ENCODE data around the gene S100A3.
A peak's percentile ranks its signal among the peaks of the same experiment; 100 is the strongest.
"Not testable (repeated sequence)": the region's sequence is repeated elsewhere in the genome, so short reads cannot be mapped to it uniquely, and the experiment has no call there.

S100A3 gene

DNA sequence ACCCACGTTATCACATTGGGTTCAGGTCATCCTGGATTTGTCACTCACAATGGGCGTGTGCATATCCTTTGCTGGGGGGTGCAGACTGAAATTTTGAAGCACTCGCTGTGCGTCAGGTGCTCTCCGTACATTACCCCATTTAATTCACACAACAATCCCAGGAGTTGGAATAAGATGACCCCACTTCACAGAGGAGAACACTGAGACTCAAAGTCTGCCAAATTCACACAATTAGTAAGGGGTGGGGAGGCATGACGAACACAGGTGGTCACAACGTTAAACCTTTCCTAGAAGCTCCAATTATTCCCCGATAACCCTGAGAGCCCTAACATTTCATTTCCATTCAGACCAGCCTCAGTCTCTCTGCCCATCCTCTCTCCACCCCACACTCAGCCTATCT is 20.4 kb upstream of the S100A3 start:
- no peak for DNase-seq (ENCODE audit: low read depth, low spot score)

DNA sequence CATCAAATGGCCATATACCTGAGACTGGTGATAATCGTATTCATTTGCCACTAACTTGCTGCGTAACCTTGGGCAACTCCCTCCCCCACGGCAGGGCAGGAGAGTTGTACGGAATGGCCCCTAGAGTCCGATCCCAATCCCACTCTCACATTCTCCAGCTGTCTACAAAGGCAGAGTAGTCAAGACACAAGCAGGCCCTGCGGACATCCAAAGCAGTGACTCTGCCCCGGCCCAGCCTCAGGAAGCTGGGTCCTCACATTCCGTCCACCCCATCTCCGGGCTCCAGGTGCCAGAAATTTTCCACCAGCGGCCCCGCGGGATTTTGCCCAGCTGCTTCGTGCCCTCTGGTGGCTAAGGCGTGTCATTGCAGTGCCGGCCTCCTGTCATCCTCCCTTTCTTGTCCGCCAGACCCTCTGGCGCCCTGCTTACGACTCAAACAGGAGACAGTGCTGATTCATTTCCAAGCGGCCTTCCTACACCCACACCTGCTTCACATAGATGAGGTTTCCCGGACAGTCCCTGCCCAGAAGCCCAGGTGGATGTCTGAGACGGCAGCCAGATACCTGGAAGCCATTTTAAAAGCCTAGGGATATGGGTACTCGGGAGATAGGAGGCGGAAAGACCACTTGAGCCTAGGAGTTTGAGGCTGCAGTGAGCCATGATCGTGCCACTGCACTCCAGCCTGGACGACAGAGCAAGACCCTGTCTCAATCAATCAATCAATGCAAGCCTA is 19.5 kb upstream of the S100A3 start:
- DNase-seq (ENCODE audit: low read depth, low spot score) = no peak

DNA sequence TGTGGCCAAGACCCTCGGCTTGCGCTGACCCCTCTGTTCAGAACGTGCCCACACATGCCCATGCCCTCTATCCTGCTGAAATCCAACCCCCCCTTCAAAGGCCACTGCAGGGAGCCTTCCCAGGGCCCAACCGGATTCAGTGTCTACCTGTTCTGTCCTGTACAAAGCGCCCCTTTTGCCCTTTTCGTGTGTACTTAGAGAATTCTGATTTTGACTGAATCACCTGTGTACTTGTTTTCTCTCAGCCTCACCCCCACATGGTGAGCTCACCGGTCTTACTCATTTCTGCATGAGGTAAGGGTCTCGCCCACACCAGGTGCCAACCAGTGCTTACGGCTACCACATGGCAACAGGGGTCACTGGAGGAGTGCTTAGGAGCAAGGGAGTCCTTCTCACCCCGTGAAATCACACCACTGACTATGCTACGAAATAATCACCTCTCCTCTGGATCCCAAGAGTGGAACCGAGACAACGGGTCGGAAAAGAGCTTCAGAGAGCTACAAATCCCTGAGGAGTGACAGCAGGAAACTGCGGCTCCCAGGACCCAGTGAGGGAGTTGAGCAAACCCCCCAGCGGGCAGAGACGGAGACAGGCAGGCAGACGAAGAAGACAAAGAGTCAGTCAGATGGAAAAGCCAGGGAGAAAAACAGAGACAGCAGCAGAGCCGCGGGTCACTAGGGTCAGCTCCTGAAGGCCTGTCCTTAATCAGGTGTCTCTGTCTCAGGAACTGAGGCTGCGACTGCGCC is 18.7 kb upstream of the S100A3 start:
- no peak for DNase-seq (ENCODE audit: low read depth, low spot score)

DNA sequence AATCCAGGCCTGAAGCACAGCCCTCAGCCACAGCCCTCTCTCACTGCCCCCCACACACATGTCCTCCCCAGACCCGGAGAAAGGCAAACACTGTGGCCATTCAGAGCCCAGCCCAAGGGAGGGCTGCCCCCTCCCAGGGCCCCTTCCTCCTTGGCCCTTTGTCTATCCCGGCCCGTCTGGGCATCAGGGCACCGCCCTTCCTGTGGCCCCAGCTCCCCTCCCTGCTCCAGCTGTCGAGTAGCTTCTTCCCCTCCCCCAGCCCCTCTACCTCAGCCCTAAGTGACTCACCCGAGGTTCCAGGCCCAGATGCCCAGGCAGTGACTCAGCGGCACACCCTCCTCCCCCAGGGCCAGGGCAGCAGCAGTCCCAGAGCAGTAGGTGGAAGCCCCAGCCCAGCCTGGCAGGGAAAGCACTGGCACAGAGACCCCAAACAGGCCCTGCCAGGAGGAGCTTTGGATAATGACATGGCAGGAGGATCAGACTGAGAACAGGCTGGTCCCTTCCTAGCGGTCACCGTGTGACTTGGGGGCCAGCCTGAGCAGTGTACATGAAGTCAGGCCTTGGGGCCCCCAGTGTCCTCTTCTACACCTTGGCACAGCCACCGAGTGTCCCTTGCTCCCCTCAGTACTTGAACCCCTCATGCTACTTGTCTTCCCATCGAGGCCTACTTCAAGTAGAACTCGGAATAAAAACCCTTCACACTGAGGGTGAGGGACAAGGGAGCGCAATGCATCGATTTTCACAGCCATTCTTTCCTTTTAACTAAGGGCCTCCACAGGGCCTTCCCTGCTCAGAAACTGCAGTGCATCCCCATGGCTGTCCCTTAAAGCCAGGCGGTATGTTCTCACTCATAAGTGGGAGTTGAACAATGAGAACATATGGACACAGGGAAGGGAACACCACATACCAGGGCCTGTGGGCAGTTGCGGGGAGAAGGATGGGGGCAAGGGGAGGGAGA is 17.6 kb upstream of the S100A3 start:
- peak; percentile 88 for DNase-seq (ENCODE audit: low read depth, low spot score)

DNA sequence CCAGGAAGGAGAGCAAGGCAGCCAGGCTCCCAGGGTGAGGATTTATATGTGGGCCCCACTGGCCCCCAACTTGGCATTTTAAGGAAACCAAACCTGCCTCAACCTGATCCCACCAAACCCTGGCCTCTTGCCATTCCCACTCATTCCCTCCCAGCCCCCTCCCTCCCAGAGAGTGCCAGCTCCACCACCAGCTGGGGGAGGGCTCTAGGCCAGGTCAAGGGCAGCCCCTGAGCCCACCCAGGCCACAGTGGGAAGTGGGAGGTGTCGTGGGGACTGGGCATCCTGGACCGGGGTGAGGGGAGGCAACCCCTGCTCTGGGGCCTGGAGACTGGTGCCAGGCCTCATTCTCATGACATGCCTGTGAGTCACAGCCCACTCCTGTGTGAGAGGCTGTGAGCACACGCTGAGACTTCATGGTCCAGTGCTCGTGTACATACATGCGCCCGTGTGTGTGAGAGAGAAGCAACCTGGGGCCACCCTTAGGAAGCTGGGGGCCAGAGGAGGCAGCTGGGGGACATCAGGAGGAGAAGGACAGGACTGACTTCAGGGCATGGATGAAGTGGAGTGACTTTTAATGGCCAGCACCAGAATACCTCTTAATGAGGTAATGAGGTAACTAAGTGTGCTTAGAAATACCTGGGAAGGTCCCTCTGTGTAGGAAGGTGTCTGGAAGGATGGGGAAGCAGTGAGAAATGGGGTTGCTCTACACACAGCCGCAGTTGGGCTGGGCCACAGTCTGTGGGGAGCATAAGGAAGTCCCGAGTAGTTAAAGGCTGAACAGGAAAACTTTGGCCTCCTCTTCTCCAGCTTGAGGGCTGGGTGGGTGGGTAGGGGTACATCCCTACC is 16.7 kb upstream of the S100A3 start, which contains the start of gene S100A2:
Gene S100A2, minus strand, starts transcription at position 316 of the 846 bp plus-strand sequence. CDS start 1,967 bp downstream, outside the sequence.
- DNase-seq (ENCODE audit: low read depth, low spot score) = no peak

DNA sequence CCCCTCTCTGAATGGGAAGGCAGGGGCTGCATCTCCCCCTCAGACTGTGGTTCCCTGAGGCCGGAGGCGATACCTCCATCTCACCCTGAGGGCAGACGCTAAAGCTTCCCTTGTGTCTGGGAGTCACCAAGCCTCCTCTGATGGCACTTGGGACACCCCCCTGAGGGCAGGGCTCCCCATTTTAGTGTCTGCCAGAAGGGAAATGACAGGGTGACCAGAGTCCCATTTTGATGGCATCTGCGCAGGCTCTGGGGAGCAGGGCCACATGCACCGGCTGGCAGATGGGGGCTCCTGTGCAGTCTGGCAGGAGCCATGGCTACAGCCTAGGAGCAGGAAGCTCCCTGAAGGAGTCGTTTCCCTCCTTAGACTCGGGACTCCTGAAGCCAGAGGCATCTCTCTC is 14.9 kb upstream of the S100A3 start:
- no peak for DNase-seq (ENCODE audit: low read depth, low spot score)

DNA sequence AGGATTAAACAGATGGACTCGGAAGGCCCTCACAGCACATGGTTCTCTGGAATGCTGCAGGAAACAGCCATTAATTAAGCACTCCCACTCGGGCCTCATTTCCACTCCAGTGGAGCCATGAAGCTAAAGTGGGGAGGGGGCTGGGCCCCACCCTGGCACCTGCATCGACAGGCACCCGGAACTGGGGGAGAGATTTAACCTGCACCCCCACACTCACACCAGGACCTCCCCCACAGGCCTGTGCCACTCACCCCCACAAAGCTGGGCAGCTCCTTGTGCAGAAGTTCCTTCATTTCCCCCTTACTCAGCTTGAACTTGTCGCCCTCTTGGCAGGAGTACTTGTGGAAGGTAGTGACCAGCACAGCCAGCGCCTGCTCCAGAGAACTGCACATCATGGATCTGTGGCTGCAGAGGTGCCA is 14.4 kb upstream of the S100A3 start:
- no peak for DNase-seq (ENCODE audit: low read depth, low spot score)

DNA sequence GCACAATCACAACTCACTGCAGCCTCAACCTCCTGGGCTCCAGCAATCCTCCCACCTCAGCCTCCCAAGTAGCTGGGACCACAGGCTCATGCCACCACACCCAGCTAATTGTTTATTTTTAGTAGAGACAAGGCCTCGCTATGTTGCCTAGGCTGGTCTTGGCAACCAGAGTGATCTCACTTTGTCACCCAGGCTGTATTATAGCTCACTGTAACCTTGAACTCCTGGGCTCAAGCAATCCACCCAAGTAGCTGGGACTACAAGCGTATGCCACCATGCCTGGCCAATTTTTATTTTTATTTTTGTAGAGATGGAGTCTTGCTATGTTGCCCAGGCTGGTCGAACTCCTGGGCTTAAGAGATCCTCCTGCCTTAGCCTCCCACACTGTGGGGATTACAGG is 13.0 kb upstream of the S100A3 start:
- not testable (repeated sequence) for DNase-seq (ENCODE audit: low read depth, low spot score)

DNA sequence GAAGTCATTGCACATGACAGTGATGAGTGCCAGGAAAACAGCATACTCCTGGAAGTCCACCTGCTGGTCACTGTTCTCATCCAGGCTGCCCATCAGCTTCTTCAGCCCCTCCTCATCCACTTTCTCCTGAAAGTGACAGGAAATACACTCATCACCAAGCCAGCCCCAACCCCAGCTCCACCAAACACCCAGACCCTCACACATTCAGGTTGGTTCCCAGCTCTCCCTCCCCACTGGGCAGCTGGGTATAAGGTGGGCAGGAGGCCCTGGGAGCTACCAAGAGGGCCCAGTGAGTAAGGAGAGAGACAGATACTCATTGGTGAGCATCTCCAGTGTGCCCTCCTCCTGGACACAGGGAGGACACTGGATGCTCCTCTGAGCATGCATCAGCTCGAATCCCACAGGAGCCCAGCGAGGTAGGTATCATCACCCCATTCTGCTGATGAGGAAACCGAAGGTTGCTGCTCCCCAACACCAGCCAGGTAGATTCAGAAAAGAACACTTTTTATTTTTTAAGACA is 12.5 kb upstream of the S100A3 start:
- no peak for DNase-seq (ENCODE audit: low read depth, low spot score)

DNA sequence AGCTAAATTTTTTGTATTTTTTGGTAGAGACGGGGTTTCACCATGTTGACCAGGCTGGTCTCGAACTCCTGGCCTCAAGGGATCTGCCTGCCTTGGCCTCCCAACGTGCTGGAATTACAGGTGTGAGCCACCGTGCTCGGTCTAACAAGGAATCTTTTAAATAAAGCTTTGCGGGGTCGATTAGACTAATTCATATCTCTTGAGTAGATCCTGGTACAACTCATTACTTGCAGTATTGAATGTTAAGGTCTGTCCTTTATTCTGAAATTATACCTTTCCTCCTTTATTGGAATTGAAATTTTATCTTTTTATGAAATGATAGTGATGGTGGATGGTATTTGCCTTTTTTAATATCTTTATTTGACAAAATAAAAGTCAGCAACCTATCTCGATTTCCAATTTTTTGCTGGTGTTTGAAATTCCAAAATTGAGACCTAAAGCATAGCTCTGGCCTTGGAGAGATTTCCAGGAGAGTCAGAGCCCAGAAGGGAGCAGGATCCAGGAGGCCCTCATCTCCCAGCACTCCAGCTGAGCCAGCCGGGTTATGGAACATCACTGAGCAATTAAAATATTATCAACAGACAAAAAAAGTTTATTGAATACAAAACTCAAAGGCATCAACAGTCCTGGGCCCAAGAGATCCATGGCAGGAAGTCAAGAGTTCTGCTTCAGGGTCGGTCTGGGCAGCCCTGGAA is 11.9 kb upstream of the S100A3 start:
- no peak for DNase-seq (ENCODE audit: low read depth, low spot score)

DNA sequence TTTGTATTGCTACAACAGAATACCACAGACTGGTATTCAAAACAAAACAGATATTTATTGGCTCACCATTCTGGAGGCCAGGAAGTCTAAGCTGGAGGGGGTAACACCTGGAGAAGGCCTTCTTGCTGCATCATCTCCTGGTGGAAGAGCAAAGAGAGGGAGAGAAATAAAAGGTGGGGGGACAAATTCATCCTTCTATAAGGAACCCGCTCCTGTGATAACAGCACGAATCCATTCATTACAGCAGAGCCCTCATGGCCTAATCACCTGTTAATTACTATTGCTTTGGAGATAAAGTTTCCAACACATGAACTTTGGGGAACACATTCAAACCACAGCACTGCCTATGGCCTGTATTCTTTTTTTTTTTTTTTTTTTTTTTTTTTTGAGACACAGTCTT is 11.2 kb upstream of the S100A3 start:
- no peak for DNase-seq (ENCODE audit: low read depth, low spot score)

DNA sequence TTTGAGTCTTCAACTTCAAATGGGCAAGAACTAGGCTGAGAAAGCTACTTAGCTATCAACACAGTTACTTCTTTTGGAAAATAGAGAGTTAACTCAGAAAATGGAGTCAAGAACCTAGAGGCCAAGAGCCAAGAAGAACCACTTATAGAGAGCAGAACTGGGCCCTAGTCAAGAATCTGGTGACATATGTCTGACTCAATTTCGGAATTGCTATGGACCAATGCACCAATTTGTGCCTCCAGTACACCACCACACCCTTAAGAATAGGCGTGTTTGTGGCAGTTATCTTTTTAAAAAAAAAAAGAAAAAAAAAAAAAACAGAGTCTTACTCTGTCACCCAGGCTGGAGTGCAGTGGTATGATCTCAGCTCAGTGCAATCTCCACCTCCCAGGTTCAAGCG is 8.8 kb upstream of the S100A3 start:
- DNase-seq (ENCODE audit: low read depth, low spot score) = no peak

DNA sequence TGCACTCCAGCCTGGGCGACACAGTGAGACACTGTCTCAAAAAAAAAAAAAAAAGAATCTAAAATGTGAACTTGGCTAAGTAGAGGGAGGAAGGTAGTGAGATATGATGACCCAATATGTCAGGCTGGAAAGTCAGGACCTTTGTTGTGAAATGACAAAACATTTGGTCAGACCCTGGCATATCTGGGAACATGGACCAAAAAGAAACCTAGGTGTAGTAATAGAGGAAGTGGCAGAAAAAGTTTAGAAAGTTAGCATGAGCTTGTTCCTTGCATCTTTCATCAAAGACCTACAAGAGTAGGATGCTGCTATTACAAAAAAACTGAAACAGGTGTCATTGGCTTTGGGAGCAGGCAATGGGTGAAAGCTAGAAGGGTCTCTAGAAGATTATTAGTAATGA is 7.3 kb upstream of the S100A3 start:
- no peak for DNase-seq (ENCODE audit: low read depth, low spot score)

DNA sequence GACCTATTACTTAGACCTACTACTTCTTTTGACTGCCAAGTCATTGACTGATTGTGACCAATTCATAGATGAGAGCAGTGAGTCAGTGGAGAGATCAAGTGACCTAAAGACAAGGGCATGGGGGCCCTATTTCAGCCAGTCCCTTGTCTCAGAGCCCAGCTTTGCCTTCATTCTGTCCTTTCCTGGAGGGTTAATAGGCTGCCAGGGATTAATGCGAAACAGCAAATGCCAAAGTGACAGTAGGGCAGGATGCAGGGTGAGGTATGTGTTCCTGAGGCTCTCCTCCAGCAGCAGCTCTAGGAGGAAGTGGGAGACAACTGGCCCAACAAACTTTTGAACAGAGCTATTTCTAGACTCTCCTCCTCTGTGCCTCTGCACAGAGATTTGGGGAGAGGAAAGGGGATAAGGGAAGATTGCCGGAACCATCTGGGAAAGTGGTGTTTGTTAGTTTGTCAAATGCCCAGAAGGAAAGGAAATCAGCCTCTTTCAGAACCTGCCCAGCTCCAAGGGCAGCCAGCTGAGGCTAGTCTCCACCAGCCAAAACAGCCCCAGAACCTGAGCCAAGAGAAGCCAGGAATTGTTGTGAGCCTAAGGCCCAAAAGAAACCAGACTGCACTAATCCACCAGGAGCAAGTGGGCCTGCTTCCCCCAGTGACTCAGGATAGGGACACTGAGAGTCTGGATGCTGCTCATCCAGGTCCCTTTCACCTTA is 4.9 kb upstream of the S100A3 start:
- no peak for DNase-seq (ENCODE audit: low read depth, low spot score)

DNA sequence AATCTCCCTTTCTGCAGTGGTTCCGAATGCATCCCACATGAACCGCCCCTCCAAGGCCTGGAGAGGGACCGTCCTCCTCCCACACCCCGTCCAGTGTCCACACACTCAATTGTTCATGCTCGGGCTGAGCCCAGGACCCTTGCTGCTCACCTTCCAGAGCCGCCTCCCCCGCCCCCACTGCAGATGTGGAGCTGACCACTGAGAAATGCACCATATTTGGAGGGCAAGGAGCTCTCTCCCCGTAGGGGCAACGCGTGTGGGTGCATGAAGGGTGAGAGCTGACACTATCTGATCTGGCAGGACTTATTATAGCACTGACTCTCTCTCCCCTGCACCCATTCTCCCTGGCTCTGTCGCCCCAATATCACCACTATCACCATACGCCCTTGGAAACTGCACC is 4.0 kb upstream of the S100A3 start:
- no peak for DNase-seq (ENCODE audit: low read depth, low spot score)

DNA sequence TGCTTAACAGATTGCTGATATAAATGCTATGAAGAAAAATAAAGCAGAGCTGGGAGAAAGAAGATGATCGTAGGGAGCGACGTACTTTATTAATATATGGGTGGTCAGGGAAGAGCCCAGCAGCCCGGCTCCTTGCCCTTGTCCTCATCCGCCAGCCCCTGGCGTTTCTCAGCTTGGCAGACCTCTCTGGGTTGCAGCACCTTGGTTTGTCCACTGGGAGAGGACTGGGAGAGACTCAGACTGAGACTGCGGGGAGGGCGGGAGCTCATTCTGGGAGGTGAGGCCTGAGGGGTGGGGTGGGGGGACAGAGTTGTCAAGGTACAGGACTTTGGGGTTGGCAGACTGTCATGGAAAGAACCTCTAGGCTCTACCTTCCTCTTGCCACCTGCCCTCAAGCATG is 3.3 kb upstream of the S100A3 start:
- DNase-seq (ENCODE audit: low read depth, low spot score) = no peak

DNA sequence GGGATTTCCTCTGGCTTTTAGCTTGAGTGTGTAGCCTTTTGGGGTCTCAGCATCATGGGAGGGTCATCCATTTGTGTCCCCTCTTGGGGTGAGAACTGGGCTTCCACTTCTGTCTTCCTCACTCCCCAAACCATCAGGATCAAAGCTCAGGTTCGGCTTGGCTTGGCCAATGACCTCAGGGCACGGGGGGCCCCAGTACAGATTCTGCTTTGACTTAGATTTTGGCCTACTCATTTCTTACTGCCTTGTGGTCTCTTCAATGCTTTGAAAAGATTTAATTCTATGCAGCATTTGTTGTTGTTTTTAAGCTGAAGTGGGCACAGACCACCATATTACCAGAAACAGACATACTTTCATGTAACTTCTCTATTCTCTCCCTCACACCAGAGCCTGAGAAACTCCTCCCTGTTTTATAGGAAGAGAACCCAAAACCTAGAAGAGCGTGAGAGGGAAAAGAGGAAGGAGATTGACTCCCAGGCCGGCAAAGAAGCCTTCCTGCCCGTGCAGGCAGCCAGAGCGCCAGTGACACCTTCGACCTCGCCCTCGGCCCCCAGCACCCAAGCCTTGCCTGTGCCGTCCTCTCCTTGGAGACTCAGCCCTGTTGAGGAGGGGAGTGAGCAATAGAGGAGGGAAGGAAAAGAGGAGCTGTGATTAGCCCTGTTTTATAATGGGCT is 1.9 kb upstream of the S100A3 start:
- no peak for DNase-seq (ENCODE audit: low read depth, low spot score)

DNA sequence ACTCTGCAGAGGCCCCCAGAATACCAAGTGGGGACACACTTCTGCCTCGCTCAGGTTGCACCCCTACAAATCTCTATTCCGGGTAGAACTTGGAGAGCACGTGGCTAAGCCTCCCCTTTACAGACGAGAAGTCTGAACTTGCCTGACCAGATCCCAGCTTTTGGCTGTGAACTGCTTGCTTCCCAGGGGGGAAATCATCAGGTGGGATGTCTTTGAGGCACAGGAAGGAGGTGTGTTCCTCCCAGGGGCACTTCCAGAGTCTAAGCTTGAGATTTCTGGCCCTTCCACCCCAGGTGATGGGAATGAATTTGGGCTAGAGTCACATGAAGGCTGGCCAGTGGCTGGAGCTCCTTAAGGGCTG is 1.3 kb upstream of the S100A3 start:
- no peak for DNase-seq (ENCODE audit: low read depth, low spot score)

DNA sequence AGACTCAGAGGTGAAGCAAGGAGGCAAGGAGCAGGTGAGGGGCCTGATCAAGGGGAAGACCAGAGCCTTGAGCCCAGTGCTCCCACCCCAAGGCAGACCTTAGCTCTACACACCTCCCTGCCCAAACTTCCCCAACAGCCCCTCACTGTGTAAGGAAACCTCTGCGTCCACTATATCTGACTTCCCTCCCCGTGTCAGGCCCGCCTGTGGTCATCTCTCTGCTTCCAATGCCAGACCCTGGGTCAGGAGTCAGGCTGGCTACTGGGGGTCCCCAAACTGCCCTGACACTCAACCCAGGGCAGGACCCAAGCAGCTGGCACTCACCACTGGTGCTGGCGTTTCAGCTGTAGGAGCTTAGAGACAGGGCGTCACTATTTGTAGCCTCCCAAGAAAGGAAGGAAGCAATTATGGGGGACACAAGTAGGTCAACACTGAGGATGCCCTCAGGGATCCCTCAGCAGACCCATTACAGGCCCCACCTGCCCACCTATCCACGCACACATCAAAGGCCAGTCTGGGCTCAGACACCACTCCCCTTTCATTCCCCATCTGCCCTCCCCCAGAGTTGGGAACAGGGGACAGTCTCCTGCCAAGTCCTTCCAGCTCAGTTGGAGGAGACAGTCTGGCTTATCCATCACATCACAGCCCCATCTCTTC is 811 bp upstream of the S100A3 start:
- DNase-seq (ENCODE audit: low read depth, low spot score) = no peak
